Neural cell (in vitro differentiated cells): ENCODE data around the gene ASB8. TPM values are rescaled to one million over a fixed set of nuclear protein-coding genes. Genes with fewer than 3 reads are reported as not detected.

Experiments used
- H2AFZ ChIP-seq: fragments of 200-600, 300-800 bp; sonication (generic), shearing (Covaris generic); 2 replicates; pipeline ENCODE4 v1.6.0; 2014; ENCODE audit warnings: low read depth, mild to moderate bottlenecking, antibody characterized with exemption, low read length, moderate library complexity
- H3F3A ChIP-seq: fragments of 200-600 bp; shearing (Covaris generic); 2 replicates; pipeline ENCODE4 v1.6.1; 2016; ENCODE audit warnings: mild to moderate bottlenecking, moderate library complexity, mixed read lengths, antibody characterized with exemption, low read length; ENCODE audit not compliant: insufficient read depth, poor library complexity, severe bottlenecking
- H3K27ac ChIP-seq: fragments of 200-600, 300-800 bp; sonication (generic), shearing (Covaris generic); 2 replicates; pipeline ENCODE4 v1.5.1; 2014; ENCODE audit warnings: mild to moderate bottlenecking, low read length, moderate library complexity
- H3K27me3 ChIP-seq: fragments of 300-800, 200-600 bp; sonication (generic), shearing (Covaris generic); 2 replicates; pipeline ENCODE4 v1.6.0; 2014; ENCODE audit warnings: mild to moderate bottlenecking, low read depth, low read length, moderate library complexity; ENCODE audit not compliant: insufficient read depth
- H3K36me3 ChIP-seq: fragments of 300-800, 200-600 bp; sonication (generic), shearing (Covaris generic); 2 replicates; pipeline ENCODE4 v1.5.1; 2014; ENCODE audit warnings: mild to moderate bottlenecking, antibody characterized with exemption, low read length, moderate library complexity; ENCODE audit not compliant: insufficient read depth
- H3K4me2 ChIP-seq: fragments of 300-800, 200-600 bp; sonication (generic), shearing (Covaris generic); 2 replicates; pipeline ENCODE4 v1.6.0; 2014; ENCODE audit warnings: mild to moderate bottlenecking, low read length
- H3K4me3 ChIP-seq: fragments of 300-800, 200-600 bp; sonication (generic), shearing (Covaris generic); 2 replicates; pipeline ENCODE4 v1.5.1; 2014; ENCODE audit warnings: mild to moderate bottlenecking, low read length, moderate library complexity
- H3K79me2 ChIP-seq: fragments of 200-600 bp; shearing (Covaris generic); replicated peaks from 2 replicates; pipeline ENCODE4 v1.6.0; 2014; ENCODE audit warnings: mild to moderate bottlenecking, low read length, moderate library complexity; ENCODE audit not compliant: insufficient read depth
- H3K9ac ChIP-seq: fragments of 300-800, 200-600 bp; sonication (generic), shearing (Covaris generic); 2 replicates; pipeline ENCODE4 v1.6.1; 2016; ENCODE audit warnings: mild to moderate bottlenecking, low read length, mixed read lengths
- H3K9me2 ChIP-seq: fragments of 200-600 bp; shearing (Covaris generic); 2 replicates; pipeline ENCODE4 v1.6.1; 2016; ENCODE audit warnings: mild to moderate bottlenecking, low read length, mixed read lengths; ENCODE audit not compliant: insufficient read depth
- H3K9me3 ChIP-seq: fragments of 200-600, 300-800 bp; sonication (generic), shearing (Covaris generic); 2 replicates; pipeline ENCODE4 v1.6.1; 2016; ENCODE audit warnings: mild to moderate bottlenecking, mixed run types, low read length, moderate library complexity, mixed read lengths
- H4K20me1 ChIP-seq: fragments of 200-600 bp; shearing (Covaris generic); 2 replicates; pipeline ENCODE4 v1.6.1; 2016; ENCODE audit warnings: mild to moderate bottlenecking, mixed run types; ENCODE audit not compliant: insufficient read depth
- CTCF ChIP-seq: fragments of 450-650 bp; IDR thresholded peaks from 2 replicates; pipeline ENCODE4 v1.5.1; 2014; ENCODE audit warnings: antibody characterized with exemption, mild to moderate bottlenecking, moderate library complexity; ENCODE audit not compliant: poor library complexity, severe bottlenecking
- EP300 ChIP-seq: fragments of 450-650 bp; conservative IDR thresholded peaks from 2 replicates; pipeline ENCODE4 v1.6.1; 2014; ENCODE audit warnings: antibody characterized with exemption, mild to moderate bottlenecking, moderate library complexity; ENCODE audit not compliant: poor library complexity, severe bottlenecking
- EZH2 ChIP-seq: fragments of 200-600, 300-800 bp; shearing (Covaris generic), sonication (generic); IDR thresholded peaks from 2 replicates; pipeline ENCODE4 v1.6.1; 2014; ENCODE audit warnings: antibody characterized with exemption, low read length, borderline replicate concordance, mild to moderate bottlenecking; ENCODE audit not compliant: insufficient read depth, poor library complexity, severe bottlenecking
- MXI1 ChIP-seq: fragments of 450-650 bp; conservative IDR thresholded peaks from 2 replicates; pipeline ENCODE4 v1.6.1; 2014; ENCODE audit warnings: antibody characterized with exemption, mild to moderate bottlenecking; ENCODE audit not compliant: poor library complexity, severe bottlenecking
- POLR2AphosphoS5 ChIP-seq: IDR thresholded peaks from 2 replicates; pipeline ENCODE4 v1.6.1; 2012
- RAD21 ChIP-seq: fragments of 450-650 bp; conservative IDR thresholded peaks from 2 replicates; pipeline ENCODE4 v1.6.1; 2014; ENCODE audit warnings: antibody characterized with exemption, mild to moderate bottlenecking, moderate library complexity
- REST ChIP-seq: IDR thresholded peaks from 2 replicates; pipeline ENCODE4 v1.6.1; 2012; ENCODE audit warnings: borderline replicate concordance
- SMC3 ChIP-seq: fragments of 450-650 bp; conservative IDR thresholded peaks from 2 replicates; pipeline ENCODE4 v1.6.1; 2014; ENCODE audit warnings: antibody characterized with exemption, mild to moderate bottlenecking, moderate library complexity; ENCODE audit not compliant: poor library complexity
- TAF1 ChIP-seq: IDR thresholded peaks from 2 replicates; pipeline ENCODE4 v1.6.1; 2012; ENCODE audit warnings: low read depth
- polyA plus RNA-seq: library from polyadenylated mRNA; depleted of rRNA; stranded (reverse); fragments of >200 nt; gene quantifications from 2 replicates; pipeline ENCODE4 v1.2.3, GENCODE V29; 2014

The ASB8 gene
- polyA plus RNA-seq, 1 donor from 2014 or later, result 41.7 TPM

GRCh38 chr12:48193623-48194022 lies 36.3 kb upstream of the ASB8 start:
- H3K36me3 ChIP-seq, result no peaks in the 10 kb centered on the region
- H3K27ac ChIP-seq, result no peak overlapping the region
- no peaks in the 10 kb centered on the region for H3K9me3 ChIP-seq
- H3F3A ChIP-seq, result no peaks in the 10 kb centered on the region
- TF ChIP-seq EP300, result no peak
- TF ChIP-seq TAF1, result no peak
- TF ChIP-seq RAD21, result no peak
- TF ChIP-seq REST, result no peak
- TF ChIP-seq SMC3, result no peak
- TF ChIP-seq MXI1, result no peak
- TF ChIP-seq CTCF, result no peak
- no peak for TF ChIP-seq EZH2
- TF ChIP-seq POLR2AphosphoS5, result no peak
- H3K9ac ChIP-seq, result no peak overlapping the region
- H3K27me3 ChIP-seq, result no peaks in the 10 kb centered on the region
- no peak overlapping the region for H3K4me3 ChIP-seq
- no peak overlapping the region for H3K4me2 ChIP-seq
- H3K9me2 ChIP-seq, result no peaks in the 10 kb centered on the region
- H3K79me2 ChIP-seq, result no peaks in the 10 kb centered on the region
- no peak overlapping the region for H2AFZ ChIP-seq
- H4K20me1 ChIP-seq, result no peaks in the 10 kb centered on the region

GRCh38 chr12:48192861-48193260 lies 35.5 kb upstream of the ASB8 start:
- no peaks in the 10 kb centered on the region for H4K20me1 ChIP-seq
- no peaks in the 10 kb centered on the region for H3F3A ChIP-seq
- no peak overlapping the region for H2AFZ ChIP-seq
- H3K9ac ChIP-seq, result no peak overlapping the region
- no peaks in the 10 kb centered on the region for H3K79me2 ChIP-seq
- TF ChIP-seq REST (no peak), MXI1 (no peak), SMC3 (no peak)
- H3K9me3 ChIP-seq, result no peaks in the 10 kb centered on the region
- H3K36me3 ChIP-seq, result no peaks in the 10 kb centered on the region
- H3K27me3 ChIP-seq, result no peaks in the 10 kb centered on the region
- no peak overlapping the region for H3K4me3 ChIP-seq
- no peak overlapping the region for H3K4me2 ChIP-seq
- H3K27ac ChIP-seq, result no peak overlapping the region
- H3K9me2 ChIP-seq, result no peaks in the 10 kb centered on the region
